Cardiac muscle cell (in vitro differentiated cells and primary cell): ENCODE results near the gene CXCL11. TPM values are rescaled to one million over a fixed set of nuclear protein-coding genes. Genes with fewer than 3 reads are reported as not detected.
A peak's percentile ranks its signal among the peaks of the same experiment; 100 is the strongest.

Experiments
- DNase-seq, 2 donors: peaks; one replicate each; pipeline versions ENCODE4 v3.0.0 to v3.0.0-alpha.2; 2010 to 2017; ENCODE audit warnings: low read depth in 1 of 2, low spot score in 1 of 2
- H3K27ac ChIP-seq: fragments of 200-600 bp; sonication (generic); 2 replicates; pipeline ENCODE4 v1.5.1; 2016
- H3K27me3 ChIP-seq: fragments of 200-600 bp; sonication (generic); 2 replicates; pipeline ENCODE4 v1.6.0; 2016; ENCODE audit warnings: control low read depth
- H3K36me3 ChIP-seq: fragments of 200-600 bp; sonication (generic); 2 replicates; pipeline ENCODE4 v1.5.1; 2016; ENCODE audit warnings: control low read depth
- H3K4me1 ChIP-seq: fragments of 200-600 bp; sonication (generic); 2 replicates; pipeline ENCODE4 v1.8.1; 2017; ENCODE audit warnings: low read depth, mild to moderate bottlenecking, mixed run types
- H3K4me3 ChIP-seq: fragments of 200-600 bp; sonication (generic); 2 replicates; pipeline ENCODE4 v1.5.1; 2016; ENCODE audit warnings: mild to moderate bottlenecking
- H3K9me3 ChIP-seq: fragments of 200-600 bp; sonication (generic); 2 replicates; pipeline ENCODE4 v1.5.1; 2017; ENCODE audit warnings: low read depth, mild to moderate bottlenecking, control low read depth
- CTCF ChIP-seq: IDR thresholded peaks from 2 replicates; pipeline ENCODE4 v1.5.1; 2012; ENCODE audit warnings: low read depth, mild to moderate bottlenecking, low read length
- polyA plus RNA-seq: library from polyadenylated mRNA; unstranded; fragments of >200 nt; fragmentation: Nextera tagmentation; extraction: Ambion mirVana; gene quantifications from 2 replicates; pipeline ENCODE4 v1.2.1, GENCODE V29; 2016
- total RNA-seq: library from RNA; depleted of rRNA; stranded (reverse); fragments of >200 nt; gene quantifications from 2 replicates; pipeline ENCODE4 v1.2.3, GENCODE V29; 2016

The CXCL11 gene
- total and polyA plus RNA-seq, 2 experiments from 2014 or later, result not detected

DNA sequence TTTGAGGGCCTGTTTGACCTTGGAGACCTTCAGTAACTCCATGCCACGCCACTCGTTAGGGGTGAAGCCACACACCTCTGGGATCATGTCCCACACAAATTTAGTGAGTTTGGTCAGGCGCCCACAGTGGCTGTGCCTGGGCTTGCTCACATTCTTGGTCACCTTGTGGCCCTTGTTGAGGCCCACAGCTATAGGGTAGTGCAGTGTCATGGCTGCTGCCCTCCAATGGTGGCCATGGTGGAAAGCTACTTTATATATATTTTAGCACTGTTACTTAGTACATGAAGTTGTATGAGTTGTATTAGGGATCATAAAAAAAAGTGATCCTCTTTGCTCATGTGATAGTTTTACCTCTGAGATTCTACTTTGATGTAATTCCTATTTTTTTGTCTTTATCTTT lies 985 bp upstream of the CXCL11 start:
- Histone ChIP-seq H3K9me3 (no peaks in the 10 kb centered on the region), H3K27ac (no peak overlapping the region), H3K27me3 (no peaks in the 10 kb centered on the region), H3K36me3 (no peaks in the 10 kb centered on the region), H3K4me1 (no peaks in the 10 kb centered on the region), H3K4me3 (no peak overlapping the region)
- no peak for TF ChIP-seq CTCF
- DNase-seq, result no peak

GRCh38 chr4:76035141-76035540 lies 729 bp downstream of the CXCL11 start:
- no peak for TF ChIP-seq CTCF
- Histone ChIP-seq H3K4me3 (no peak overlapping the region), H3K27ac (no peak overlapping the region), H3K9me3 (no peaks in the 10 kb centered on the region), H3K27me3 (no peaks in the 10 kb centered on the region), H3K36me3 (no peaks in the 10 kb centered on the region), H3K4me1 (no peaks in the 10 kb centered on the region)
- DNase-seq, result no peak

DNA sequence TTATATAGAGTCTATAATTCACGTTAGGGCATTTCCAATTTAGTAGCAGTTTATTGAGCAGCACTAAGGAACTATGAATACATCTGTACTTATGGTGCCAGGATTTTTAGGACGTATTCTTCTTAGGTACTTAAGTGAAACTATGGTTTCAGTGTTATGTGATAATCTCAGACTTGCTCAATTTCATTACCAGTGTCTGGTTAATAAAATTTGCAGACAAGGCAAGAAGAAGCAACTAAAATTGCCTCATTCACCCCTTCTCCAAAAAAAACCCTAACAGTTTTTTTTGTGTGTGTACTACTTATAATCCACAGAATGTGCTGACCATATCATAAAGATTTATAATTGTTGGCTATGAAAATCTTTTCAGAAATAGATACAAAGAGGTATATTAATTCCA lies 6.6 kb downstream of the CXCL11 start:
- Histone ChIP-seq H3K4me1 (no peaks in the 10 kb centered on the region), H3K36me3 (no peaks in the 10 kb centered on the region), H3K27ac (no peak overlapping the region), H3K9me3 (no peaks in the 10 kb centered on the region), H3K4me3 (no peak overlapping the region), H3K27me3 (peaks cover 4% of the 10 kb centered on the region)
- no peak for DNase-seq
- no peak for TF ChIP-seq CTCF

DNA sequence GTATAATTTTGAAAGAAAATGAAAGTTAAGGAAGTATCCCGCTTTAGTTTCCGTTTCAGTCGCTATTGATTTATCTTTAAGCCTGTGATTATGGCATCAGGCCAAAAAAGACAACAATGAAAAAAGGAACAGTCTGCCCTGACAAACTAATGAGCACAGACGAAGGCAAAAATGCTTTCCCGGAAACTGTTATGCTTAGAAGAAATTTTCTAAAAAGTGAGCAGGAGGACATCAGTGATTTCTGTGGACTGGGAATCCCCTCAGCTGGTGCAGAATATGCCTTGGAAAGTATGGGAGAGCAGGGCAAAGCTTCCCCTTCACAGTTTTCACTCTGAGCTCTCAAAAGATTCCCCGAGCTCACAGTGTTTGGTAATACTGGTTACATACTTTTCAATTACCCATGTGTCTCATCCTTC lies 7.5 kb downstream of the CXCL11 start:
- Histone ChIP-seq H3K36me3 (no peaks in the 10 kb centered on the region), H3K4me1 (no peaks in the 10 kb centered on the region), H3K4me3 (no peak overlapping the region), H3K27ac (no peak overlapping the region), H3K27me3 (peaks cover 4% of the 10 kb centered on the region), H3K9me3 (no peaks in the 10 kb centered on the region)
- TF ChIP-seq CTCF, result no peak
- peak in 1 of 2 donors; percentile 46 for DNase-seq

GRCh38 chr4:76024065-76024464 lies 11.8 kb downstream of the CXCL11 start:
- H3K4me1 ChIP-seq, result no peaks in the 10 kb centered on the region
- no peaks in the 10 kb centered on the region for H3K9me3 ChIP-seq
- H3K27me3 ChIP-seq, result peaks cover 4% of the 10 kb centered on the region
- no peak for TF ChIP-seq CTCF
- DNase-seq, result no peak
- H3K36me3 ChIP-seq, result no peaks in the 10 kb centered on the region
- H3K27ac ChIP-seq, result no peak overlapping the region
- H3K4me3 ChIP-seq, result no peak overlapping the region

DNA sequence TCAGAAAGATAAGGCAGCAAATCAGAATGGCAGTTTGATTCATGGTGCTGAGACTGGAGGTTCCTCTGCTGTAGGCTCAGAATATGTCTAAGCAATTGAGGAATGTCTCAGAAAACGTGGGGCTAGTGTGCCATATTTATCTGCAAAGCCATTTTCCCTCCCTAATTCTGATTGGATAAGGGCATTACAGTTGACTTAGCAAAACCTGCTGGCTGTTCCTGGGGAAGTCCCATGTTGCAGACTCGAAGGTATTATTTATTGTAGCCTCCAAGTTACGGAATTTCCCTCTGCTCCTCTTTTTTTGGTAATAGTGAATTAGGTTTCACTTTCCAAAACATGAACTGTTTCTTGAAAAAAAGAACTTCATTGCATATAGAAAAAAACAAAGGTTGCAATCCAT lies 12.5 kb downstream of the CXCL11 start, which contains the start of gene CXCL10:
TSS of gene CXCL10 (minus strand) at position 109 of the 400 bp plus-strand sequence. CDS start at position 43, 66 bp downstream.
- no peak for DNase-seq
- H3K36me3 ChIP-seq, result no peaks in the 10 kb centered on the region
- H3K27me3 ChIP-seq, result no peaks in the 10 kb centered on the region
- TF ChIP-seq CTCF, result no peak
- H3K4me1 ChIP-seq, result no peaks in the 10 kb centered on the region
- no peak within 1 kb of the TSS for H3K27ac ChIP-seq
- H3K9me3 ChIP-seq, result no peaks in the 10 kb centered on the region
- no peak within 1 kb of the TSS for H3K4me3 ChIP-seq
